K562 (cell line): ENCODE data around the gene RASSF10. TPM values are rescaled to one million over a fixed set of nuclear protein-coding genes. Genes with fewer than 3 reads are reported as not detected.

ENCODE experiments used
- ATAC-seq: fragments of 200-7000 bp; cut with Tn5 transposase; 3 replicates; pipeline ENCODE4 v1.9.1; 2020; ENCODE audit warnings: moderate library complexity
- BruUV-seq: library from RNA; stranded (reverse); fragments of 400-500 nt; replicated peaks from 2 replicates; lab custom pipeline; 2021; lab: Mats Ljungman, UMichigan
- CTCF ChIA-PET: fragments of 300-600 bp; formaldehyde crosslinking; extraction: SDS; loops from one replicate; lab custom pipeline; 2021; ENCODE audit warnings: low intra/inter-chr PET ratio; lab: Yijun Ruan, JAX
- POLR2A ChIA-PET: fragments of 300-600, 350-650 bp; sonication (Branson Sonifier 250); formaldehyde crosslinking; extraction: SDS; loops from one replicate; lab custom pipeline; 2021; ENCODE audit warnings: antibody characterized with exemption, inconsistent platforms; lab: Yijun Ruan, JAX
- DNase-seq, 4 experiments: peaks; one replicate each; pipeline versions ENCODE4 v3.0.0 to v3.0.0-alpha.2; 2011 to 2018; ENCODE audit warnings: low spot score in 3 of 4, mixed read lengths in 3 of 4; ENCODE audit errors: extremely low read depth in 1 of 4
- FAIRE-seq: peaks from 2 replicates; lab custom pipeline; 2011; peaks lifted over from hg19 to GRCh38; lab: Jason Lieb, UNC
- H2AFZ ChIP-seq: 2 replicates; pipeline ENCODE4 v1.6.0; 2011; ENCODE audit warnings: low read depth, low read length, control low read depth, inconsistent platforms
- H3K27ac ChIP-seq: fragments of 200-600 bp; 3 replicates; pipeline ENCODE4 v1.8.0; 2011; ENCODE audit warnings: low read depth, mild to moderate bottlenecking, control low read depth, inconsistent platforms, low read length, moderate library complexity, mixed read lengths; ENCODE audit errors: extremely low read depth
- H3K27me3 ChIP-seq, 2 experiments: fragments of 300-600 bp in 1 of 2; 2 replicates in 1 of 2; 3 replicates in 1 of 2; pipeline versions ENCODE4 v1.6.0 to v1.8.0; 2011; ENCODE audit warnings: inconsistent platforms in 2 of 2, low read length in 2 of 2, mild to moderate bottlenecking in 1 of 2, mixed read lengths in 1 of 2, moderate library complexity in 1 of 2; ENCODE audit not compliant: control insufficient read depth in 2 of 2, insufficient read depth in 2 of 2
- H3K36me3 ChIP-seq: fragments of 300-600 bp; 3 replicates; pipeline ENCODE4 v1.8.0; 2011; ENCODE audit warnings: mild to moderate bottlenecking, low read length, inconsistent platforms; ENCODE audit not compliant: control insufficient read depth, insufficient read depth
- H3K4me1 ChIP-seq, 2 experiments: fragments of 200-600 bp in 1 of 2; replicated peaks in 1 of 2; 2 replicates in 1 of 2; 3 replicates in 1 of 2; pipeline versions ENCODE4 v1.5.1 to v1.8.0; 2011; ENCODE audit warnings: inconsistent platforms in 2 of 2, low read length in 2 of 2, mild to moderate bottlenecking in 1 of 2, mixed read lengths in 1 of 2, moderate library complexity in 1 of 2; ENCODE audit not compliant: control insufficient read depth in 2 of 2, insufficient read depth in 2 of 2
- H3K4me2 ChIP-seq: 2 replicates; pipeline ENCODE4 v1.6.1; 2011; ENCODE audit warnings: low read length, control low read depth, inconsistent platforms, mixed read lengths; ENCODE audit not compliant: insufficient read depth
- H3K4me3 ChIP-seq: fragments of 200-600 bp; sonication (generic), shearing (Covaris generic); 2 replicates; pipeline ENCODE4 v1.5.1; 2016; ENCODE audit warnings: control low read depth, inconsistent platforms
- H3K79me2 ChIP-seq: fragments of 200-600 bp; 3 replicates; pipeline ENCODE4 v1.8.0; 2011; ENCODE audit warnings: low read length, inconsistent platforms; ENCODE audit not compliant: control insufficient read depth, insufficient read depth
- H3K9ac ChIP-seq, 2 experiments: 2 replicates each; pipeline versions ENCODE4 v1.6.0 to v1.6.1; 2011; ENCODE audit warnings: low read depth in 2 of 2, low read length in 2 of 2, control low read depth in 1 of 2, inconsistent platforms in 1 of 2, mild to moderate bottlenecking in 1 of 2, mixed read lengths in 1 of 2; ENCODE audit not compliant: insufficient read depth in 1 of 2
- H3K9me1 ChIP-seq: one replicate; pipeline ENCODE4 v1.6.0; 2011; ENCODE audit warnings: inconsistent platforms, mild to moderate bottlenecking, low read length, moderate library complexity; ENCODE audit not compliant: control insufficient read depth, insufficient read depth
- H3K9me3 ChIP-seq: replicated peaks from 2 replicates; pipeline ENCODE4 v1.5.1; 2011; ENCODE audit warnings: low read depth, low read length, inconsistent platforms; ENCODE audit not compliant: control insufficient read depth, insufficient read depth
- H4K20me1 ChIP-seq: replicated peaks from 2 replicates; pipeline ENCODE4 v1.6.1; 2011; ENCODE audit warnings: low read length, inconsistent platforms, mixed read lengths; ENCODE audit not compliant: control insufficient read depth, insufficient read depth
- ADNP ChIP-seq: fragments of 200-800 bp; sonication (Bioruptor generic); IDR thresholded peaks from 2 replicates; pipeline ENCODE4 v1.6.1; 2016; ENCODE audit warnings: missing genetic modification characterization, missing compliant biosample characterization
- ATF1 ChIP-seq, 2 experiments: fragments of 450-650 bp in 1 of 2; IDR thresholded peaks; 2 replicates each; pipeline ENCODE4 v1.6.1; 2016; ENCODE audit warnings: missing compliant biosample characterization in 1 of 2, missing genetic modification characterization in 1 of 2
- ATF7 ChIP-seq: fragments of 450-650 bp; IDR thresholded peaks from 2 replicates; pipeline ENCODE4 v1.7.1; 2014; ENCODE audit warnings: mild to moderate bottlenecking, moderate library complexity
- KDM2B ChIP-seq: fragments of 250-450 bp; sonication (Bioruptor Pico); IDR thresholded peaks from 2 replicates; pipeline ENCODE4 v1.8.0; 2021; ENCODE audit warnings: mild to moderate bottlenecking, moderate library complexity
- NFE2 ChIP-seq: IDR thresholded peaks from 2 replicates; pipeline ENCODE4 v1.6.1; 2014; ENCODE audit warnings: antibody characterized with exemption, low read depth
- NFXL1 ChIP-seq: fragments of 450-650 bp; formaldehyde crosslinking; IDR thresholded peaks from 2 replicates; pipeline ENCODE4 v1.4.0; 2021; ENCODE audit warnings: mild to moderate bottlenecking
- POLR2AphosphoS2 ChIP-seq: IDR thresholded peaks from 2 replicates; pipeline ENCODE4 v1.6.1; 2012; ENCODE audit warnings: low read length, improper control_type of control experiment
- PRMT5 ChIP-seq: sonication (generic); formaldehyde crosslinking; IDR thresholded peaks from 2 replicates; pipeline ENCODE4 v1.5.0; 2020; ENCODE audit warnings: missing genetic modification reagents
- SAP30 ChIP-seq: fragments of 200-600 bp; sonication (generic); IDR thresholded peaks from 2 replicates; pipeline ENCODE4 v1.6.1; 2012; ENCODE audit warnings: borderline replicate concordance, low read depth, mild to moderate bottlenecking, moderate library complexity, low read length, control low read depth, inconsistent platforms; ENCODE audit not compliant: insufficient read depth, poor library complexity, severe bottlenecking
- TBL1XR1 ChIP-seq, 2 experiments: IDR thresholded peaks; 2 replicates each; pipeline ENCODE4 v1.6.1; 2012; ENCODE audit warnings: improper control_type of control experiment in 2 of 2, low read length in 2 of 2, mild to moderate bottlenecking in 1 of 2
- ZNF197 ChIP-seq: fragments of 200-800 bp; sonication (Bioruptor generic); IDR thresholded peaks from 2 replicates; pipeline ENCODE4 v1.6.1; 2016; ENCODE audit warnings: low read depth, missing genetic modification characterization, missing compliant biosample characterization
- ZNF24 ChIP-seq: fragments of 450-650 bp; IDR thresholded peaks from 2 replicates; pipeline ENCODE4 v1.6.1; 2016
- ZNF431 ChIP-seq: sonication (generic); formaldehyde crosslinking; IDR thresholded peaks from 2 replicates; pipeline ENCODE4 v1.8.0; 2022; ENCODE audit warnings: mild to moderate bottlenecking, missing genetic modification reagents
- ZNF766 ChIP-seq: fragments of 200-800 bp; sonication (Bioruptor generic); conservative IDR thresholded peaks from 2 replicates; pipeline ENCODE4 v1.6.1; 2016; ENCODE audit warnings: missing genetic modification characterization, missing compliant biosample characterization
- in situ Hi-C: fragments of 300-500 bp; cut with MboI; formaldehyde crosslinking; loops from 4 replicates; pipeline ENCODE4 v1.15.0; 2018; ENCODE audit warnings: inconsistent platforms, mixed read lengths
- intact Hi-C: fragments of 100-400 bp; cut with micrococcal nuclease; formaldehyde crosslinking; loops from 2 replicates; pipeline ENCODE4 v1.14.2; 2022
- polyA plus RNA-seq, 8 experiments: library from polyadenylated mRNA; depleted of rRNA in 4 of 8; stranded (reverse) in 5 of 8; unstranded in 3 of 8; fragments of >200 nt; fragmentation: Nextera tagmentation in 2 of 8; fragmentation: Illumina TruSeq in 1 of 8; extraction: Ambion mirVana in 2 of 8; extraction: Trizol in 1 of 8; gene quantifications; 2 replicates each; pipeline versions ENCODE4 v1.2.1 to v1.2.3, GENCODE V29; 2011 to 2014; ENCODE audit warnings: inconsistent platforms in 1 of 8, missing spikeins in 1 of 8
- total RNA-seq, 7 experiments: library from RNA; depleted of rRNA in 6 of 7; stranded (reverse); fragments of >200 nt in 6 of 7; fragmentation: Illumina TruSeq in 2 of 7; extraction: Trizol in 2 of 7; gene quantifications; 2 replicates each; pipeline versions ENCODE4 v1.2.1 to v1.2.3, GENCODE V29; 2011 to 2021; ENCODE audit warnings: low replicate concordance in 1 of 7
- TF ChIP-seq, protein P1 (sequence below): fragments of 250-450 bp; sonication (Bioruptor Pico); IDR thresholded peaks from 2 replicates; pipeline ENCODE4 v1.5.1; 2021; ENCODE audit warnings: mild to moderate bottlenecking
- TF ChIP-seq, protein P2 (sequence below), 2 experiments: IDR thresholded peaks in 1 of 2; conservative IDR thresholded peaks in 1 of 2; 2 replicates each; pipeline ENCODE4 v1.6.1; 2016; ENCODE audit warnings: low read depth in 2 of 2, mild to moderate bottlenecking in 1 of 2, missing compliant biosample characterization in 1 of 2, missing genetic modification characterization in 1 of 2, moderate library complexity in 1 of 2

RASSF10 gene
- total and polyA plus RNA-seq, 9 of the 15 experiments (the other 6 are each of a cell fraction or from before 2014, with no cell fraction given): not detected

DNA sequence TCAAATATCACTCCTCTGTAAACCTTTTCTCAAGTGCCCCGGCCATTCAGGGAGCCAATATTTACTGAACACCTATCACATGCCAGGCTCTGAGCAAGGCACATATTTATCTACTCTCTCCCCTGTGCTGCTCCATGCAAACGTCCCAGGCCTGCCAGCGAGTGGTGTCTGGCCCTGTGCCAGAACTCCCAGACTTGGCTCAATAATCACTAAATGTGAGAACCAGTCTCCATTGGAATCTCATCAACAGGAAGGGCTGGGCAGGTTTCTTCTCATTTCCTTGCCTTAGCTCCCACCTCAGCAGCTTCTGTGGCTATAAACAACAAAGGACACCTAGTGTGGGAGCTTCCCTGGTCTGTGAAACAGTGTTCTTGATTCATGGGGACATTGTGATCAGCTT is 21.7 kb downstream of the RASSF10 start (continued):
- TF ChIP-seq SAP30 (no peak), ATF7 (no peak)

DNA sequence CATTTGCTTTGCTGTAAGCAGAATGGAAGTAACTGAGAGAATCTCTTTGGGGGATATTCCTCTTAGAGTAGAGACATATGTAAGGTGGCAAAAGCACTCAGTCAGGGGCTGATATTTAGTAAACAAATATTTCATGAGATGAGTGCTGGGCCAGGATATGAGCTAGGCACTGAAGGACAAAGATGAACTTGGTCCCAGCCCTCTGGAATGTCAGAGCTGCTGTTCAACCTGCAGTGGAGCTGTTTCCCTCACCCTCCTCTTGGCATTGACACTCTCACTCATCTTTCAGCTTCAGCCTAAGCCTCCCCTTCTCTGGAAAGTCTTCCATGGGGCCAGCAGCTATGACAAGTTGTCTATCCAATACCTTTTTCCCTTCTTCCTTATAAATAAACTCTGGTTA is 22.2 kb downstream of the RASSF10 start:
- ChIA-PET POLR2A (interaction anchor here (0.5 to 1.7 kb wide), 3 partner anchors 15 to 26 kb away, joined by 3 to 4 read pairs (median 4); no protein-coding TSS in a partner anchor), CTCF (no interaction called here)
- Histone ChIP-seq H3K4me1 (no peaks in the 10 kb centered on the region), H3K9me3 (no peaks in the 10 kb centered on the region), H3K4me3 (no peak overlapping the region), H2AFZ (no peak overlapping the region), H3K27ac (no peak overlapping the region), H3K79me2 (no peaks in the 10 kb centered on the region), H3K4me2 (no peak overlapping the region), H3K9me1 (no peaks in the 10 kb centered on the region), H3K27me3 (peaks cover 8 to 42% of the 10 kb centered on the region in 2 experiments; a peak in 4 of 5 replicates), H3K36me3 (no peaks in the 10 kb centered on the region), H3K9ac (no peak overlapping the region), H4K20me1 (no peaks in the 10 kb centered on the region; the same call in 1 of the 2 replicates)
- DNase-seq (no peak), FAIRE-seq (no peak), ATAC-seq (no peak)
- in situ Hi-C loops (no loop called here), intact Hi-C loops (no loop called here)
- no TSS peak for BruUV-seq
- TF ChIP-seq, protein P1, sequence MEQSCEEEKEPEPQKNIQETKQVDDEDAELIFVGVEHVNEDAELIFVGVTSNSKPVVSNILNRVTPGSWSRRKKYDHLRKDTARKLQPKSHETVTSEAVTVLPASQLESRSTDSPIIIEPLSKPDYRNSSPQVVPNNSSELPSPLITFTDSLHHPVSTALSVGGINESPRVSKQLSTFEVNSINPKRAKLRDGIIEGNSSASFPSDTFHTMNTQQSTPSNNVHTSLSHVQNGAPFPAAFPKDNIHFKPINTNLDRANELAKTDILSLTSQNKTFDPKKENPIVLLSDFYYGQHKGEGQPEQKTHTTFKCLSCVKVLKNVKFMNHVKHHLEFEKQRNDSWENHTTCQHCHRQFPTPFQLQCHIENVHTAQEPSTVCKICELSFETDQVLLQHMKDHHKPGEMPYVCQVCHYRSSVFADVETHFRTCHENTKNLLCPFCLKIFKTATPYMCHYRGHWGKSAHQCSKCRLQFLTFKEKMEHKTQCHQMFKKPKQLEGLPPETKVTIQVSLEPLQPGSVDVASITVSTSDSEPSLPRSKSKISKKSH (CRISPR knock-in tag): no peak
- TF ChIP-seq PRMT5 (CRISPR knock-in tag) (no peak), TBL1XR1 (IDR thresholded peaks at IDR 0.05; ENCODE audit: low read length in 2 of 2) (no peak), ZNF24 (no peak), ATF1 (CRISPR knock-in tag; IDR thresholded peaks at IDR 0.05) (no peak), ATF1 (tag; IDR thresholded peaks at IDR 0.05) (no peak), POLR2AphosphoS2 (no peak), NFE2 (no peak), KDM2B (CRISPR knock-in tag) (no peak), ZNF766 (no peak), ADNP (no peak), NFXL1 (no peak), ZNF197 (CRISPR knock-in tag) (no peak), ZNF431 (CRISPR knock-in tag) (no peak)
- TF ChIP-seq, protein P2, sequence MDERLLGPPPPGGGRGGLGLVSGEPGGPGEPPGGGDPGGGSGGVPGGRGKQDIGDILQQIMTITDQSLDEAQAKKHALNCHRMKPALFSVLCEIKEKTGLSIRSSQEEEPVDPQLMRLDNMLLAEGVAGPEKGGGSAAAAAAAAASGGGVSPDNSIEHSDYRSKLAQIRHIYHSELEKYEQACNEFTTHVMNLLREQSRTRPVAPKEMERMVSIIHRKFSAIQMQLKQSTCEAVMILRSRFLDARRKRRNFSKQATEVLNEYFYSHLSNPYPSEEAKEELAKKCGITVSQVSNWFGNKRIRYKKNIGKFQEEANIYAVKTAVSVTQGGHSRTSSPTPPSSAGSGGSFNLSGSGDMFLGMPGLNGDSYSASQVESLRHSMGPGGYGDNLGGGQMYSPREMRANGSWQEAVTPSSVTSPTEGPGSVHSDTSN (CRISPR knock-in tag; IDR thresholded peaks at IDR 0.05; ENCODE audit: low read depth): no peak
- TF ChIP-seq, protein P2 (tag; conservative IDR thresholded peaks at IDR 0.05; ENCODE audit: low read depth): no peak
